ENCODE measurements around the gene SCAND1.

Gene SCAND1

DNA sequence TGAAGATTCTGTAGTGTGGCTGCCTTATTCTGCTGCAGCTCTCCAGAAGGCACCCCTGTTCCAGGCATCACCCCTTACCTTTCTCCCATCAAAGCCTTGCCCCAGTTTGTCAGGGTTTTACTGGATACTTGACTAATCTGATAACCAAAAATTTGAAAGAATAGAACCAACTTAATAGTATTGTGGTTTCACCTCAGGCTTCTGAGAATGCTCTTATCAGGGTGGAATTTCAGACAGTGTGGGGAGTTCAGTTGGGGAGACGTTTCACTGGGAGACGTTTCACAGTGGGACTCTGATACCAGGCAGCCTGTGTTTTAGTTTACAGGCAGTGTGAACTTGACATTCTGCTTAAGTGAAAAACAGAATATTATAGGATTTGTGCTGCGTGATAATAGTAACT is 50.5 kb downstream of the SCAND1 start:
- no peak for DNase-seq

Data from NCI-H1694 (cell line).